Tibial nerve (tissue), 4 donors: Measurements from ENCODE around the gene DOC2A. TPM values are rescaled to one million over a fixed set of nuclear protein-coding genes. Genes with fewer than 3 reads are reported as not detected.

ENCODE experiments used
- DNase-seq, 2 donors: peaks; one replicate each; pipeline ENCODE4 v3.0.0-alpha.2; 2019; ENCODE audit warnings: low spot score in 2 of 2
- H3K27ac ChIP-seq, 4 donors: fragments of 200-600 bp; sonication (generic) in 3 of 4; one replicate each; pipeline ENCODE4 v1.5.1; 2017 to 2019; ENCODE audit warnings: mild to moderate bottlenecking in 1 of 4
- H3K27me3 ChIP-seq, 2 donors: fragments of 200-600 bp; sonication (generic) in 1 of 2; one replicate each; pipeline versions ENCODE4 v1.5.1 to v1.6.0; 2017 to 2019
- H3K36me3 ChIP-seq, 3 donors: fragments of 200-600 bp; sonication (generic); one replicate each; pipeline ENCODE4 v1.5.1; 2018 to 2019
- H3K4me1 ChIP-seq, 4 donors: fragments of 200-600 bp; sonication (generic) in 3 of 4; one replicate each; pipeline ENCODE4 v1.5.1; 2017 to 2019
- H3K4me3 ChIP-seq, 4 donors: fragments of 200-600 bp; sonication (generic) in 3 of 4; one replicate each; pipeline ENCODE4 v1.5.1; 2017 to 2019; ENCODE audit warnings: mild to moderate bottlenecking in 1 of 4, moderate library complexity in 1 of 4
- H3K9me3 ChIP-seq, 4 donors: fragments of 200-600 bp; sonication (generic) in 3 of 4; one replicate each; pipeline ENCODE4 v1.5.1; 2017 to 2019
- EP300 ChIP-seq, 2 donors: sonication (generic); formaldehyde crosslinking; IDR thresholded peaks; one replicate each; pipeline ENCODE4 v1.6.1; 2017; ENCODE audit warnings: antibody characterized with exemption in 2 of 2, mild to moderate bottlenecking in 1 of 2
- POLR2A ChIP-seq, 2 donors: fragments of 450-650 bp; IDR thresholded peaks; one replicate each; pipeline ENCODE4 v1.6.1; 2017; ENCODE audit warnings: antibody characterized with exemption in 2 of 2, mild to moderate bottlenecking in 2 of 2, moderate library complexity in 2 of 2
- WGBS, 2 donors: methylation state at CpG; one replicate each; pipeline ENCODE4 v1.1.5; 2018; 5-methylcytosine and 5-hydroxymethylcytosine counted together
- total RNA-seq, 4 donors: library from RNA; depleted of rRNA; stranded (reverse); fragments of >200 nt; gene quantifications; one replicate each; pipeline ENCODE4 v1.1.0, GENCODE V29; 2016
- TF ChIP-seq, protein P1 (sequence below), 5 experiments: fragments of 200-600 bp in 3 of 5; fragments of 450-650 bp in 2 of 5; sonication (generic) in 3 of 5; IDR thresholded peaks; one replicate each; pipeline ENCODE4 v1.5.1; 2016 to 2019; ENCODE audit warnings: antibody characterized with exemption in 5 of 5, mild to moderate bottlenecking in 3 of 5, moderate library complexity in 2 of 5

DOC2A gene
- total RNA-seq, 4 donors from 2014 or later, result 0.44 to 4.2 (median 1.7) TPM

- Histone ChIP-seq H3K4me3 (no peak overlapping the region), H3K27ac (no peak overlapping the region), H3K27me3 (peaks cover 0 to 16% of the 10 kb centered on the region in 2 donors), H3K4me1 (peaks cover 0 to 27% (median 4%) of the 10 kb centered on the region in 4 donors), H3K9me3 (no peaks in the 10 kb centered on the region), H3K36me3 (peaks cover 0 to 58% (median 0%) of the 10 kb centered on the region in 3 donors)
- 57 to 60% methylated on average over 29 to 31 of the region's 35 CpGs for WGBS, 2 donors
- TF ChIP-seq, protein P1, sequence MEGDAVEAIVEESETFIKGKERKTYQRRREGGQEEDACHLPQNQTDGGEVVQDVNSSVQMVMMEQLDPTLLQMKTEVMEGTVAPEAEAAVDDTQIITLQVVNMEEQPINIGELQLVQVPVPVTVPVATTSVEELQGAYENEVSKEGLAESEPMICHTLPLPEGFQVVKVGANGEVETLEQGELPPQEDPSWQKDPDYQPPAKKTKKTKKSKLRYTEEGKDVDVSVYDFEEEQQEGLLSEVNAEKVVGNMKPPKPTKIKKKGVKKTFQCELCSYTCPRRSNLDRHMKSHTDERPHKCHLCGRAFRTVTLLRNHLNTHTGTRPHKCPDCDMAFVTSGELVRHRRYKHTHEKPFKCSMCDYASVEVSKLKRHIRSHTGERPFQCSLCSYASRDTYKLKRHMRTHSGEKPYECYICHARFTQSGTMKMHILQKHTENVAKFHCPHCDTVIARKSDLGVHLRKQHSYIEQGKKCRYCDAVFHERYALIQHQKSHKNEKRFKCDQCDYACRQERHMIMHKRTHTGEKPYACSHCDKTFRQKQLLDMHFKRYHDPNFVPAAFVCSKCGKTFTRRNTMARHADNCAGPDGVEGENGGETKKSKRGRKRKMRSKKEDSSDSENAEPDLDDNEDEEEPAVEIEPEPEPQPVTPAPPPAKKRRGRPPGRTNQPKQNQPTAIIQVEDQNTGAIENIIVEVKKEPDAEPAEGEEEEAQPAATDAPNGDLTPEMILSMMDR (IDR thresholded peaks at IDR 0.05), result peak; percentile 61 to 80 (median 73)
- TF ChIP-seq POLR2A (IDR thresholded peaks at IDR 0.05), result no peak
- DNase-seq, result no peak
Measured at GRCh38 chr16:30005341-30006094, 5.3 kb downstream of the DOC2A start.

GRCh38 chr16:30004811-30005242, 6.0 kb downstream of the DOC2A start:
- DNase-seq, result no peak
- Histone ChIP-seq H3K4me3 (no peak overlapping the region), H3K4me1 (peaks cover 0 to 20% (median 0%) of the 10 kb centered on the region in 4 donors), H3K27me3 (peaks cover 0 to 10% of the 10 kb centered on the region in 2 donors), H3K9me3 (no peaks in the 10 kb centered on the region), H3K36me3 (peaks cover 0 to 65% (median 0%) of the 10 kb centered on the region in 3 donors), H3K27ac (no peak overlapping the region)
- 59 to 66% methylated on average over 7 to 11 of the region's 11 CpGs for WGBS, 2 donors
- TF ChIP-seq EP300 (IDR thresholded peaks at IDR 0.05) (no peak), POLR2A (IDR thresholded peaks at IDR 0.05) (no peak)
- TF ChIP-seq, protein P1 (IDR thresholded peaks at IDR 0.05), result no peak

- no peak for DNase-seq
- Histone ChIP-seq H3K4me3 (no peak overlapping the region), H3K4me1 (peaks cover 0 to 16% (median 0%) of the 10 kb centered on the region in 4 donors), H3K27me3 (peaks cover 0 to 5% of the 10 kb centered on the region in 2 donors), H3K36me3 (peaks cover 0 to 68% (median 0%) of the 10 kb centered on the region in 3 donors), H3K9me3 (no peaks in the 10 kb centered on the region), H3K27ac (no peak overlapping the region)
- TF ChIP-seq EP300 (IDR thresholded peaks at IDR 0.05) (no peak), POLR2A (IDR thresholded peaks at IDR 0.05) (no peak)
- TF ChIP-seq, protein P1 (IDR thresholded peaks at IDR 0.05), result no peak
- WGBS, 2 donors, result 76 to 78% methylated on average over 18 to 19 of the region's 19 CpGs
Measured at GRCh38 chr16:30004424-30004776, 6.4 kb downstream of the DOC2A start.

- H3K4me3 ChIP-seq, result no peak overlapping the region
- TF ChIP-seq, protein P1 (IDR thresholded peaks at IDR 0.05), result no peak
- no peak for TF ChIP-seq POLR2A (IDR thresholded peaks at IDR 0.05)
- TF ChIP-seq EP300 (IDR thresholded peaks at IDR 0.05), result no peak
- no peak for DNase-seq
- no peaks in the 10 kb centered on the region for H3K9me3 ChIP-seq
- WGBS, 2 donors, result 76 to 80% methylated on average over 17 of the region's 17 CpGs
- H3K36me3 ChIP-seq, result peaks cover 0 to 73% (median 0%) of the 10 kb centered on the region in 3 donors
- H3K27ac ChIP-seq, result no peak overlapping the region
- no peaks in the 10 kb centered on the region for H3K27me3 ChIP-seq
- H3K4me1 ChIP-seq, result peaks cover 0 to 13% (median 0%) of the 10 kb centered on the region in 4 donors
Measured at GRCh38 chr16:30003670-30004423, 7.0 kb downstream of the DOC2A start.
